Ovary (tissue), 10 donors: ENCODE results near the gene CDC42EP2. TPM values are rescaled to one million over a fixed set of nuclear protein-coding genes. Genes with fewer than 3 reads are reported as not detected.

Experiments
- DNase-seq, 5 donors: peaks; one replicate each; pipeline ENCODE4 v3.0.0-alpha.2; 2019 to 2020
- H3K27ac ChIP-seq, 2 donors: fragments of 200-600 bp; one replicate each; pipeline versions ENCODE4 v1.5.1 to v1.8.0; 2019 to 2022
- H3K27me3 ChIP-seq: fragments of 200-600 bp; one replicate; pipeline ENCODE4 v1.8.0; 2022
- H3K36me3 ChIP-seq: fragments of 200-600 bp; sonication (generic); one replicate; pipeline ENCODE4 v1.5.1; 2019
- H3K4me1 ChIP-seq: one replicate; pipeline ENCODE4 v1.8.1; 2013; ENCODE audit warnings: mild to moderate bottlenecking, moderate library complexity; ENCODE audit not compliant: insufficient read depth
- H3K4me3 ChIP-seq: fragments of 200-600 bp; sonication (generic); one replicate; pipeline ENCODE4 v1.5.1; 2017
- H3K9me3 ChIP-seq, 2 donors: fragments of 200-600 bp in 1 of 2; sonication (generic) in 1 of 2; one replicate each; pipeline versions ENCODE4 v1.5.1 to v1.8.1; 2013 to 2019; ENCODE audit warnings: mild to moderate bottlenecking in 1 of 2, moderate library complexity in 1 of 2
- CTCF ChIP-seq, 3 donors: fragments of 450-650 bp in 2 of 3; fragments of 200-600 bp in 1 of 3; IDR thresholded peaks; one replicate each; pipeline versions ENCODE4 v1.5.1 to v1.8.0; 2016 to 2022; ENCODE audit warnings: antibody characterized with exemption in 3 of 3, mild to moderate bottlenecking in 1 of 3
- EP300 ChIP-seq: sonication (generic); formaldehyde crosslinking; IDR thresholded peaks from one replicate; pipeline ENCODE4 v1.6.1; 2017; ENCODE audit warnings: antibody characterized with exemption
- POLR2A ChIP-seq: fragments of 450-650 bp; IDR thresholded peaks from one replicate; pipeline ENCODE4 v1.6.1; 2017; ENCODE audit warnings: antibody characterized with exemption, mild to moderate bottlenecking, moderate library complexity
- WGBS, 3 donors: extraction: QIAGEN DNeasy Blood & Tissue Kit in 1 of 3; methylation state at CpG; one replicate each; pipeline versions ENCODE4 v1.1.5 to v1.1.7; 2013 to 2017; 5-methylcytosine and 5-hydroxymethylcytosine counted together
- intact Hi-C, 4 donors: fragments of 100-400 bp; cut with DNase I; formaldehyde crosslinking; loops; one replicate each; pipeline versions ENCODE4 v1.11.0 to v1.15.1; 2022 to 2023
- long read RNA-seq, 3 donors: library from polyadenylated mRNA in 2 of 3; unstranded in 2 of 3; transcript quantifications; one replicate each; pipeline ENCODE4 v2.0.0 and lab custom pipeline, GENCODE V29; 2021 to 2026
- polyA plus RNA-seq, 2 donors: library from polyadenylated mRNA; stranded (reverse); fragments of 200-250 nt in 1 of 2; fragments of 350-450 nt in 1 of 2; fragmentation: Illumina TruSeq in 1 of 2; extraction: RNeasy Lipid Tissue Mini Kit (QIAGEN cat#74804) in 1 of 2; gene quantifications; one replicate each; pipeline ENCODE4 v1.2.3, GENCODE V29; 2013 to 2014
- total RNA-seq, 7 donors: library from RNA; depleted of rRNA in 2 of 7; stranded (reverse); fragments of >200 nt in 2 of 7; fragmentation: NEBNext Ultra II Directional in 3 of 7; extraction: Animal tissue kit (Norgen Biotek cat#: 25700) in 3 of 7; gene quantifications; one replicate each; pipeline versions ENCODE4 v1.1.0 to v1.2.4, GENCODE V29; 2016 to 2023
- donor health status: DM: no; HTN: no; CAD: no; lungs with moderate emphysema.
- donor health status: DM: no; HTN: no; CAD: no.
- donor health status: Bipolar disorder and iron deficiency.
- donor health status: DM: yes; HTN: yes; CAD: no.
- donor health status: DM: no; HTN: no; CAD: no.
- donor health status: DM: yes; HTN: yes; CAD: no.

CDC42EP2 gene
- total RNA-seq (10 to 100 TPM; 13.7 to 46.9 (median 20.1) TPM), polyA plus RNA-seq (1 to 10 TPM in 1 of 2 donors, under 1 TPM in 1; 0.48 to 8.0 TPM)
- long read RNA-seq, donor 1, transcript CDC42EP2-201 (2 exons, 2,023 nt), result major isoform, 93 of 128 reads
- long read RNA-seq, donor 1, partial matches to known transcripts, result 30 of 128 reads
- long read RNA-seq, donor 1, other reads (novel, unspliced or antisense), result 5 of 128 reads
- long read RNA-seq, donor 2, partial matches to known transcripts, result 0 of 1 reads
- long read RNA-seq, donor 2, other reads (novel, unspliced or antisense), result 0 of 1 reads
- long read RNA-seq, donor 3, transcript CDC42EP2-201 (2 exons, 2,023 nt), result major isoform, 34 of 46 reads
- long read RNA-seq, donor 3, partial matches to known transcripts, result 12 of 46 reads
- long read RNA-seq, donor 3, other reads (novel, unspliced or antisense), result 0 of 46 reads

- H3K4me3 ChIP-seq, result peak within 1 kb of the TSS; percentile 96
- no peaks in the 10 kb centered on the region for H3K36me3 ChIP-seq
- intact Hi-C loops, result loop anchor here in 3 of 4 donors (2.0 kb wide), 2 partner anchors 20 to 40 kb away; no protein-coding TSS in a partner anchor
- peak; percentile 87 to 94 (median 90) for DNase-seq
- TF ChIP-seq POLR2A (peak; percentile 82), EP300 (no peak), CTCF (IDR thresholded peaks at IDR 0.05) (peak in 2 of 3 donors; percentile 26 to 36)
- 0 to 1% (median 0%) methylated on average over 51 to 74 of the region's 74 CpGs for WGBS, 3 donors
- H3K27me3 ChIP-seq, result no peaks in the 10 kb centered on the region
- H3K27ac ChIP-seq, result peak within 1 kb of the TSS; percentile 25 to 84
- H3K4me1 ChIP-seq, result peaks cover 15% of the 10 kb centered on the region
- H3K9me3 ChIP-seq, result no peaks in the 10 kb centered on the region
These were observed at the start of gene CDC42EP2 for GRCh38 chr11:65314501-65315203. TSS of gene CDC42EP2 (plus strand) at chr11:65314866. CDS start at chr11:65320899, 6,033 bp downstream.

- intact Hi-C loops, result no loop called here
- TF ChIP-seq EP300, result no peak
- TF ChIP-seq POLR2A, result no peak
- no peak for TF ChIP-seq CTCF (IDR thresholded peaks at IDR 0.05)
- peaks cover 3% of the 10 kb centered on the region for H3K4me1 ChIP-seq
- H3K27ac ChIP-seq, result no peak overlapping the region
- no peak for DNase-seq
- no peaks in the 10 kb centered on the region for H3K27me3 ChIP-seq
- 89 to 97% (median 93%) methylated on average over 2 of the region's 2 CpGs for WGBS, 3 donors
- no peak overlapping the region for H3K4me3 ChIP-seq
- no peaks in the 10 kb centered on the region for H3K36me3 ChIP-seq
- H3K9me3 ChIP-seq, result no peaks in the 10 kb centered on the region
These were observed 48.5 kb upstream of the CDC42EP2 start for GRCh38 chr11:65266210-65266609.

GRCh38 chr11:65274735-65275682 is 39.7 kb upstream of the CDC42EP2 start:
- H3K27ac ChIP-seq, result peak overlapping the region in 1 of 2 donors; percentile 31
- TF ChIP-seq POLR2A (peak; percentile 12), EP300 (no peak), CTCF (IDR thresholded peaks at IDR 0.05) (peak; percentile 61 to 96 (median 96))
- DNase-seq, result peak; percentile 80 to 92 (median 85)
- 17 to 23% (median 20%) methylated on average over 6 of the region's 6 CpGs for WGBS, 3 donors
- intact Hi-C loops, result loop anchor here in 3 of 4 donors (1.0 to 2.0 kb wide), 3 partner anchors 40 to 56 kb away; partner anchors contain the start of gene CDC42EP2 (in 2 of the 3)
- no peaks in the 10 kb centered on the region for H3K36me3 ChIP-seq
- no peaks in the 10 kb centered on the region for H3K4me1 ChIP-seq
- no peak overlapping the region for H3K4me3 ChIP-seq
- no peaks in the 10 kb centered on the region for H3K27me3 ChIP-seq
- H3K9me3 ChIP-seq, result no peaks in the 10 kb centered on the region
